Endothelial cell of umbilical vein (primary cell): ENCODE results near the gene MVB12B. TPM values are rescaled to one million over a fixed set of nuclear protein-coding genes. Genes with fewer than 3 reads are reported as not detected.

Experiments used
- BruUV-seq: library from RNA; stranded (reverse); fragments of 400-500 nt; replicated peaks from 2 replicates; lab custom pipeline; 2021; lab: Mats Ljungman, UMichigan
- CTCF ChIA-PET: fragments of 300-600, 350-600 bp; sonication (Branson Sonifier 250); formaldehyde crosslinking; loops from one replicate; lab custom pipeline; 2021; ENCODE audit warnings: antibody characterized with exemption, inconsistent platforms; lab: Charles Lee
- POLR2A ChIA-PET: fragments of 300-600, 350-600 bp; sonication (Branson Sonifier 250); formaldehyde crosslinking; loops from one replicate; lab custom pipeline; 2021; ENCODE audit warnings: antibody characterized with exemption, inconsistent platforms; lab: Charles Lee
- DNase-seq: peaks from one replicate; pipeline ENCODE4 v3.0.0-alpha.2; 2011; ENCODE audit warnings: low read depth, low spot score
- FAIRE-seq: peaks from 2 replicates; lab custom pipeline; 2011; peaks lifted over from hg19 to GRCh38; lab: Jason Lieb, UNC
- H2AFZ ChIP-seq: 2 replicates; pipeline ENCODE4 v1.6.0; 2012; ENCODE audit warnings: low read depth, low read length, control low read depth, inconsistent platforms
- H3K27ac ChIP-seq: 2 replicates; pipeline ENCODE4 v1.5.1; 2011; ENCODE audit warnings: low read depth, mild to moderate bottlenecking, control low read depth, low read length, moderate library complexity; ENCODE audit not compliant: insufficient read depth
- H3K27me3 ChIP-seq, 2 experiments: 2 replicates each; pipeline versions ENCODE4 v1.6.0 to v1.6.1; 2011; ENCODE audit warnings: low read length in 2 of 2, mixed read lengths in 1 of 2; ENCODE audit not compliant: control insufficient read depth in 2 of 2, insufficient read depth in 2 of 2
- H3K36me3 ChIP-seq, 2 experiments: 2 replicates in 1 of 2; 3 replicates in 1 of 2; pipeline ENCODE4 v1.5.1; 2011; ENCODE audit warnings: low read length in 2 of 2, mild to moderate bottlenecking in 1 of 2, moderate library complexity in 1 of 2; ENCODE audit not compliant: control insufficient read depth in 2 of 2, insufficient read depth in 2 of 2; ENCODE audit errors: extremely low read depth in 1 of 2
- H3K4me1 ChIP-seq: 3 replicates; pipeline ENCODE4 v1.5.1; 2011; ENCODE audit warnings: mild to moderate bottlenecking, low read length; ENCODE audit not compliant: control insufficient read depth, insufficient read depth; ENCODE audit errors: extremely low read depth
- H3K4me2 ChIP-seq: 2 replicates; pipeline ENCODE4 v1.6.1; 2011; ENCODE audit warnings: low read length, control low read depth, mixed read lengths; ENCODE audit not compliant: insufficient read depth
- H3K4me3 ChIP-seq, 3 experiments: fragments of 200-600 bp in 1 of 3; sonication (generic), shearing (Covaris generic) in 1 of 3; replicated peaks in 1 of 3; 2 replicates each; pipeline ENCODE4 v1.5.1; 2011 to 2016; ENCODE audit warnings: control low read depth in 3 of 3, low read length in 3 of 3, mild to moderate bottlenecking in 2 of 3, inconsistent platforms in 1 of 3, low read depth in 1 of 3, moderate library complexity in 1 of 3; ENCODE audit not compliant: insufficient read depth in 1 of 3
- H3K79me2 ChIP-seq: 2 replicates; pipeline ENCODE4 v1.6.0; 2012; ENCODE audit warnings: low read length, inconsistent platforms; ENCODE audit not compliant: control insufficient read depth, insufficient read depth
- H3K9ac ChIP-seq: replicated peaks from 2 replicates; pipeline ENCODE3; 2011; ENCODE audit warnings: low read length, control low read depth; ENCODE audit not compliant: insufficient read depth; ENCODE audit errors: extremely low read depth
- H3K9me1 ChIP-seq: replicated peaks from 3 replicates; pipeline ENCODE4 v1.6.0; 2011; ENCODE audit warnings: mild to moderate bottlenecking, low read length; ENCODE audit not compliant: control insufficient read depth, insufficient read depth; ENCODE audit errors: extremely low read depth
- H3K9me3 ChIP-seq: replicated peaks from 2 replicates; pipeline ENCODE4 v1.5.1; 2012; ENCODE audit warnings: low read length, inconsistent platforms; ENCODE audit not compliant: control insufficient read depth, insufficient read depth
- H4K20me1 ChIP-seq: replicated peaks from 2 replicates; pipeline ENCODE3; 2011; ENCODE audit warnings: mild to moderate bottlenecking, low read length; ENCODE audit not compliant: control insufficient read depth, insufficient read depth; ENCODE audit errors: extremely low read depth
- EZH2 ChIP-seq: IDR thresholded peaks from 2 replicates; pipeline ENCODE4 v1.6.1; 2012; ENCODE audit warnings: borderline replicate concordance, low read depth, mild to moderate bottlenecking, moderate library complexity, low read length, inconsistent platforms; ENCODE audit not compliant: severe bottlenecking
- FOS ChIP-seq: IDR thresholded peaks from 2 replicates; pipeline ENCODE4 v1.6.1; 2011; ENCODE audit warnings: mild to moderate bottlenecking, low read length, moderate library complexity, borderline replicate concordance; ENCODE audit not compliant: insufficient read depth
- GATA2 ChIP-seq: IDR thresholded peaks from 2 replicates; pipeline ENCODE4 v1.7.0; 2011; ENCODE audit warnings: low read depth, mild to moderate bottlenecking, moderate library complexity, mixed read lengths, low read length; ENCODE audit not compliant: insufficient read length, insufficient read depth
- JUN ChIP-seq: IDR thresholded peaks from 2 replicates; pipeline ENCODE4 v1.6.1; 2011; ENCODE audit warnings: borderline replicate concordance, low read depth; ENCODE audit not compliant: insufficient read length, insufficient read depth
- MAX ChIP-seq: IDR thresholded peaks from 2 replicates; pipeline ENCODE4 v1.6.1; 2011; ENCODE audit not compliant: insufficient read depth, insufficient read length
- MYC ChIP-seq: IDR thresholded peaks from one replicate; pipeline ENCODE4 v1.6.1; 2011; ENCODE audit warnings: mild to moderate bottlenecking, low read depth, low read length
- POLR2A ChIP-seq: IDR thresholded peaks from 2 replicates; pipeline ENCODE4 v1.6.1; 2012; ENCODE audit warnings: low read depth, mild to moderate bottlenecking, control low read depth, low read length
- POLR2AphosphoS5 ChIP-seq: IDR thresholded peaks from 2 replicates; pipeline ENCODE4 v1.6.1; 2012; ENCODE audit warnings: low read depth, mild to moderate bottlenecking, control low read depth, low read length, moderate library complexity; ENCODE audit not compliant: insufficient read depth
- dilution Hi-C: fragments of 300-500 bp; cut with MboI; formaldehyde crosslinking; loops from one replicate; pipeline ENCODE4 v1.15.0; 2019; ENCODE audit warnings: low sequenced_read_pairs; ENCODE audit not compliant: extremely low pct_ligation_motif_present
- intact Hi-C: fragments of 100-400 bp; cut with micrococcal nuclease; formaldehyde crosslinking; loops from one replicate; pipeline ENCODE4 v1.10.0; 2022
- polyA plus RNA-seq, 4 experiments: library from polyadenylated mRNA; depleted of rRNA in 3 of 4; stranded (reverse) in 3 of 4; unstranded in 1 of 4; fragments of >200 nt; gene quantifications; 2 replicates each; pipeline versions ENCODE4 v1.2.1 to v1.2.3, GENCODE V29; 2011 to 2012; ENCODE audit warnings: missing spikeins in 1 of 4
- total RNA-seq: library from RNA; stranded (reverse); gene quantifications from 2 replicates; pipeline ENCODE4 v1.2.3, GENCODE V29; 2021
- TF ChIP-seq, protein P1 (sequence below), 2 donors: IDR thresholded peaks; 1 replicate in 1 of 2; 2 replicates in 1 of 2; pipeline ENCODE4 v1.5.1; 2011; ENCODE audit warnings: low read length in 2 of 2, mild to moderate bottlenecking in 2 of 2, moderate library complexity in 2 of 2, control low read depth in 1 of 2, inconsistent platforms in 1 of 2, low read depth in 1 of 2; ENCODE audit not compliant: insufficient read depth in 1 of 2; ENCODE audit errors: extremely low read depth in 1 of 2

The MVB12B gene
- total and polyA plus RNA-seq, 2 donors (not counting 3 experiments of a cell fraction or from before 2014, with no cell fraction given), result 6.6 to 17.3 TPM

GRCh38 chr9:126546036-126546435 lies 219.4 kb downstream of the MVB12B start:
- CTCF ChIA-PET, result interaction anchor here (0.7 kb wide), 1 partner anchor 32 kb away, joined by 3 read pairs; no protein-coding TSS in a partner anchor
- H3K27ac ChIP-seq, result no peak overlapping the region
- no peak overlapping the region for H3K9ac ChIP-seq
- no peaks in the 10 kb centered on the region for H3K9me1 ChIP-seq
- no peaks in the 10 kb centered on the region for H3K4me1 ChIP-seq
- FAIRE-seq (no peak), DNase-seq (no peak)
- intact Hi-C loops (no loop called here), dilution Hi-C loops (no loop called here)
- H2AFZ ChIP-seq, result no peak overlapping the region
- no peaks in the 10 kb centered on the region for H3K27me3 ChIP-seq
- no peaks in the 10 kb centered on the region for H3K9me3 ChIP-seq
- H3K4me2 ChIP-seq, result no peak overlapping the region
- TF ChIP-seq MAX (no peak), FOS (no peak), POLR2A (no peak), MYC (no peak), EZH2 (no peak), JUN (no peak), GATA2 (no peak), POLR2AphosphoS5 (no peak)
- TF ChIP-seq, protein P1, sequence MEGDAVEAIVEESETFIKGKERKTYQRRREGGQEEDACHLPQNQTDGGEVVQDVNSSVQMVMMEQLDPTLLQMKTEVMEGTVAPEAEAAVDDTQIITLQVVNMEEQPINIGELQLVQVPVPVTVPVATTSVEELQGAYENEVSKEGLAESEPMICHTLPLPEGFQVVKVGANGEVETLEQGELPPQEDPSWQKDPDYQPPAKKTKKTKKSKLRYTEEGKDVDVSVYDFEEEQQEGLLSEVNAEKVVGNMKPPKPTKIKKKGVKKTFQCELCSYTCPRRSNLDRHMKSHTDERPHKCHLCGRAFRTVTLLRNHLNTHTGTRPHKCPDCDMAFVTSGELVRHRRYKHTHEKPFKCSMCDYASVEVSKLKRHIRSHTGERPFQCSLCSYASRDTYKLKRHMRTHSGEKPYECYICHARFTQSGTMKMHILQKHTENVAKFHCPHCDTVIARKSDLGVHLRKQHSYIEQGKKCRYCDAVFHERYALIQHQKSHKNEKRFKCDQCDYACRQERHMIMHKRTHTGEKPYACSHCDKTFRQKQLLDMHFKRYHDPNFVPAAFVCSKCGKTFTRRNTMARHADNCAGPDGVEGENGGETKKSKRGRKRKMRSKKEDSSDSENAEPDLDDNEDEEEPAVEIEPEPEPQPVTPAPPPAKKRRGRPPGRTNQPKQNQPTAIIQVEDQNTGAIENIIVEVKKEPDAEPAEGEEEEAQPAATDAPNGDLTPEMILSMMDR (IDR thresholded peaks at IDR 0.05; ENCODE audit: extremely low read depth in 1 of 2, insufficient read depth in 1 of 2, low read depth in 1 of 2, low read length in 2 of 2), result no peak
- no peaks in the 10 kb centered on the region for H3K36me3 ChIP-seq
- no TSS peak for BruUV-seq
- H3K79me2 ChIP-seq, result no peaks in the 10 kb centered on the region
- no peak overlapping the region for H3K4me3 ChIP-seq
- no peaks in the 10 kb centered on the region for H4K20me1 ChIP-seq
- POLR2A ChIA-PET, result no interaction called here
